IMR-90 (cell line): ENCODE data around the gene COG7. TPM values are rescaled to one million over a fixed set of nuclear protein-coding genes. Genes with fewer than 3 reads are reported as not detected.

Source experiments
- ATAC-seq: fragments of 200-7000 bp; cut with Tn5 transposase; 2 replicates; pipeline ENCODE4 v1.9.1; 2020; ENCODE audit warnings: low read depth, mild to moderate bottlenecking, moderate library complexity
- BruUV-seq: library from RNA; stranded (reverse); fragments of 400-500 nt; replicated peaks from 2 replicates; lab custom pipeline; 2021; lab: Mats Ljungman, UMichigan
- CTCF ChIA-PET: fragments of 300-600 bp; formaldehyde crosslinking; extraction: SDS; loops from one replicate; lab custom pipeline; 2021; ENCODE audit warnings: antibody characterized with exemption; lab: Yijun Ruan, JAX
- POLR2A ChIA-PET: fragments of 300-600 bp; sonication (Branson Sonifier 250); formaldehyde crosslinking; loops from one replicate; lab custom pipeline; 2022; ENCODE audit warnings: antibody characterized with exemption; ENCODE audit not compliant: unreplicated experiment; lab: Charles Lee
- DNase-seq: peaks from one replicate; pipeline ENCODE4 v3.0.0; 2013
- H2AFZ ChIP-seq: replicated peaks from 2 replicates; pipeline ENCODE3; 2013; ENCODE audit warnings: low read length, mild to moderate bottlenecking; ENCODE audit not compliant: poor library complexity
- H2AK5ac ChIP-seq: 2 replicates; pipeline ENCODE4 v1.6.1; 2013; ENCODE audit warnings: low read depth, low read length, inconsistent platforms
- H2AK9ac ChIP-seq: replicated peaks from 2 replicates; pipeline ENCODE3; 2013; ENCODE audit warnings: mild to moderate bottlenecking, low read depth, low read length, moderate library complexity; ENCODE audit not compliant: poor library complexity
- H2BK120ac ChIP-seq: 2 replicates; pipeline ENCODE4 v1.6.1; 2013; ENCODE audit warnings: low read depth, low read length, inconsistent platforms
- H2BK15ac ChIP-seq: 3 replicates; pipeline ENCODE4 v1.6.1; 2013; ENCODE audit warnings: low read depth, low read length, inconsistent platforms
- H2BK20ac ChIP-seq: 2 replicates; pipeline ENCODE4 v1.6.1; 2013; ENCODE audit warnings: low read depth, mild to moderate bottlenecking, inconsistent platforms, low read length, moderate library complexity
- H2BK5ac ChIP-seq: 2 replicates; pipeline ENCODE4 v1.6.1; 2013; ENCODE audit warnings: mild to moderate bottlenecking, low read depth, low read length, inconsistent platforms; ENCODE audit not compliant: poor library complexity, severe bottlenecking
- H3K14ac ChIP-seq: replicated peaks from 2 replicates; pipeline ENCODE4 v1.6.1; 2013; ENCODE audit warnings: low read depth, low read length, inconsistent platforms
- H3K18ac ChIP-seq: 2 replicates; pipeline ENCODE4 v1.6.1; 2013; ENCODE audit warnings: low read depth, low read length, control low read depth
- H3K23ac ChIP-seq: 2 replicates; pipeline ENCODE4 v1.6.1; 2013; ENCODE audit warnings: low read depth, low read length, inconsistent platforms
- H3K27ac ChIP-seq: 2 replicates; pipeline ENCODE4 v1.5.1; 2013; ENCODE audit warnings: mild to moderate bottlenecking, control low read depth, low read length; ENCODE audit not compliant: insufficient read depth
- H3K27me3 ChIP-seq: 2 replicates; pipeline ENCODE4 v1.6.1; 2013; ENCODE audit warnings: low read length; ENCODE audit not compliant: control insufficient read depth, insufficient read depth
- H3K36me3 ChIP-seq: 2 replicates; pipeline ENCODE4 v1.6.1; 2013; ENCODE audit warnings: low read length, mixed read lengths; ENCODE audit not compliant: control insufficient read depth, insufficient read depth
- H3K4ac ChIP-seq: 2 replicates; pipeline ENCODE4 v1.6.1; 2013; ENCODE audit warnings: low read depth, low read length, inconsistent platforms
- H3K4me1 ChIP-seq: 2 replicates; pipeline ENCODE4 v1.6.1; 2013; ENCODE audit warnings: low read length, mixed read lengths; ENCODE audit not compliant: control insufficient read depth, insufficient read depth
- H3K4me2 ChIP-seq: 2 replicates; pipeline ENCODE4 v1.6.1; 2013; ENCODE audit warnings: low read depth, mild to moderate bottlenecking, control low read depth, low read length, moderate library complexity
- H3K4me3 ChIP-seq: 2 replicates; pipeline ENCODE4 v1.5.1; 2013; ENCODE audit warnings: low read depth, mild to moderate bottlenecking, control low read depth, low read length, moderate library complexity; ENCODE audit not compliant: insufficient read depth
- H3K56ac ChIP-seq: 2 replicates; pipeline ENCODE4 v1.6.1; 2013; ENCODE audit warnings: low read length, inconsistent platforms; ENCODE audit not compliant: insufficient read depth; ENCODE audit errors: extremely low read depth
- H3K79me1 ChIP-seq, 2 experiments: 2 replicates each; pipeline ENCODE4 v1.6.1; 2013; ENCODE audit warnings: low read length in 2 of 2, inconsistent platforms in 1 of 2, low read depth in 1 of 2
- H3K9ac ChIP-seq: 2 replicates; pipeline ENCODE4 v1.6.1; 2013; ENCODE audit warnings: low read depth, low read length, control low read depth
- H3K9me1 ChIP-seq: 2 replicates; pipeline ENCODE4 v1.6.1; 2013; ENCODE audit warnings: low read length, inconsistent platforms; ENCODE audit not compliant: insufficient read depth
- H3K9me3 ChIP-seq: 2 replicates; pipeline ENCODE4 v1.6.1; 2013; ENCODE audit warnings: low read length; ENCODE audit not compliant: control insufficient read depth, insufficient read depth
- H4K20me1 ChIP-seq: 2 replicates; pipeline ENCODE4 v1.6.1; 2013; ENCODE audit warnings: low read length, inconsistent platforms; ENCODE audit not compliant: insufficient read depth
- H4K5ac ChIP-seq: 2 replicates; pipeline ENCODE4 v1.6.1; 2013; ENCODE audit warnings: mild to moderate bottlenecking, low read depth, low read length, control low read depth
- H4K8ac ChIP-seq, 2 experiments: 2 replicates each; pipeline ENCODE4 v1.6.1; 2013; ENCODE audit warnings: low read depth in 2 of 2, low read length in 2 of 2, control low read depth in 1 of 2, inconsistent platforms in 1 of 2
- H4K91ac ChIP-seq: 2 replicates; pipeline ENCODE4 v1.6.1; 2013; ENCODE audit warnings: low read depth, low read length, inconsistent platforms; ENCODE audit not compliant: insufficient read depth
- MAZ ChIP-seq: IDR thresholded peaks from 2 replicates; pipeline ENCODE4 v1.6.1; 2012; ENCODE audit warnings: low read depth, mild to moderate bottlenecking, low read length, improper control_type of control experiment, moderate library complexity, borderline replicate concordance
- dilution Hi-C: fragments of 300-500 bp; cut with HindIII; formaldehyde crosslinking; loops from one replicate; pipeline ENCODE4 v1.14.3; 2018; ENCODE audit warnings: low sequenced_read_pairs; ENCODE audit not compliant: unreplicated experiment
- in situ Hi-C: fragments of 300-500 bp; cut with MboI; formaldehyde crosslinking; loops from 3 replicates; pipeline ENCODE4 v1.14.3; 2019; ENCODE audit warnings: low sequenced_read_pairs, inconsistent platforms, mixed read lengths
- intact Hi-C: fragments of 100-400 bp; cut with micrococcal nuclease; formaldehyde crosslinking; loops from 2 replicates; pipeline ENCODE4 v1.10.0; 2022
- polyA plus RNA-seq, 3 experiments: library from polyadenylated mRNA; depleted of rRNA; stranded (reverse); fragments of >200 nt; gene quantifications; 2 replicates each; pipeline ENCODE4 v1.2.3, GENCODE V29; 2012; ENCODE audit warnings: low replicate concordance in 1 of 3
- total RNA-seq: library from RNA; depleted of rRNA; stranded (reverse); fragments of >200 nt; gene quantifications from 2 replicates; pipeline ENCODE4 v1.2.3, GENCODE V29; 2012
- TF ChIP-seq, protein P1 (sequence below): fragments of 150-350 bp; IDR thresholded peaks from 2 replicates; pipeline ENCODE4 v1.6.1; 2017; ENCODE audit warnings: mild to moderate bottlenecking, antibody characterized with exemption, low read length, low read depth

COG7 gene
- total and polyA plus RNA-seq, 2 of the 4 experiments (the other 2 are of a cell fraction) = 28.5 to 43.7 TPM

DNA sequence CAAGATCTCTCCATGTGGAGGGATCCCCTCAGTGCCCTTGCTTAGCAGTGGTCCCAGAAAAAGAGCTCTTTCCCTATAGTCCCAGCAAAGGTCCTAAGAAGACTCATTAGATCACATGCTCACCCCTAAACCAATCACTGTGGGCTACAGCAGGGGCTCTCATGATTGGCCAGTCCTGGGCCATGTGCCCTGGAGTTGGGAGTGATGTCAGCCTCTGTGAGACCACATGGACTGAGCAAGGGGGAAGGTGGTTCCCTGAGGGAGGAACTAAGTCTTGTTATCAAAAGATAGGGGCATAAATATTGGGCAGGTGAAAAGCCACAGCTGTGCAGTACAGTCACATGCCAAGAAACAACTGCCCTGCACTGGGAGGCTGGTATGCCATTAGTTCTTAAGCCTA is 99.5 kb downstream of the COG7 start:
- no peak overlapping the region for H2AK9ac ChIP-seq
- ATAC-seq = no peak

More for the DNA sequence above, 99.5 kb downstream of the COG7 start:
- Histone ChIP-seq H3K36me3 (no peaks in the 10 kb centered on the region), H3K18ac (no peak overlapping the region), H2BK15ac (no peak overlapping the region), H3K4me1 (no peaks in the 10 kb centered on the region), H3K9me3 (no peaks in the 10 kb centered on the region), H3K27me3 (no peaks in the 10 kb centered on the region), H4K5ac (no peak overlapping the region), H3K9me1 (no peaks in the 10 kb centered on the region; the same call in 1 of the 2 replicates), H3K9ac (no peak overlapping the region), H4K91ac (no peak overlapping the region), H3K23ac (no peak overlapping the region), H2BK120ac (no peak overlapping the region), H2BK20ac (no peak overlapping the region), H3K4me3 (no peak overlapping the region), H2AFZ (no peak overlapping the region), H3K14ac (no peak overlapping the region), H3K56ac (no peak overlapping the region), H4K20me1 (no peaks in the 10 kb centered on the region), H3K79me1 (no peaks in the 10 kb centered on the region), H3K4me2 (no peak overlapping the region), H2BK5ac (no peak overlapping the region), H3K4ac (no peak overlapping the region), H4K8ac (no peak overlapping the region), H2AK5ac (no peak overlapping the region), H3K27ac (no peak overlapping the region)
- BruUV-seq = no TSS peak
- intact Hi-C loops (no loop called here), in situ Hi-C loops (no loop called here), dilution Hi-C loops (no loop called here)
- POLR2A ChIA-PET = no interaction called here
- no peak for DNase-seq
- CTCF ChIA-PET = no interaction called here
- no peak for TF ChIP-seq MAZ
- TF ChIP-seq, protein P1, sequence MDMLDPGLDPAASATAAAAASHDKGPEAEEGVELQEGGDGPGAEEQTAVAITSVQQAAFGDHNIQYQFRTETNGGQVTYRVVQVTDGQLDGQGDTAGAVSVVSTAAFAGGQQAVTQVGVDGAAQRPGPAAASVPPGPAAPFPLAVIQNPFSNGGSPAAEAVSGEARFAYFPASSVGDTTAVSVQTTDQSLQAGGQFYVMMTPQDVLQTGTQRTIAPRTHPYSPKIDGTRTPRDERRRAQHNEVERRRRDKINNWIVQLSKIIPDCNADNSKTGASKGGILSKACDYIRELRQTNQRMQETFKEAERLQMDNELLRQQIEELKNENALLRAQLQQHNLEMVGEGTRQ = peak; percentile 52
